Dedifferentiated amniotic fluid mesenchymal stem cell (primary cell): ENCODE measurements around the gene BANK1.
A peak's percentile ranks its signal among the peaks of the same experiment; 100 is the strongest.

Experiments
- DNase-seq: peaks from one replicate; pipeline ENCODE4 v3.0.0-alpha.2; 2016; ENCODE audit errors: extremely low spot score

BANK1 gene

GRCh38 chr4:102027961-102028360 lies 237.4 kb downstream of the BANK1 start:
- no peak for DNase-seq

DNA sequence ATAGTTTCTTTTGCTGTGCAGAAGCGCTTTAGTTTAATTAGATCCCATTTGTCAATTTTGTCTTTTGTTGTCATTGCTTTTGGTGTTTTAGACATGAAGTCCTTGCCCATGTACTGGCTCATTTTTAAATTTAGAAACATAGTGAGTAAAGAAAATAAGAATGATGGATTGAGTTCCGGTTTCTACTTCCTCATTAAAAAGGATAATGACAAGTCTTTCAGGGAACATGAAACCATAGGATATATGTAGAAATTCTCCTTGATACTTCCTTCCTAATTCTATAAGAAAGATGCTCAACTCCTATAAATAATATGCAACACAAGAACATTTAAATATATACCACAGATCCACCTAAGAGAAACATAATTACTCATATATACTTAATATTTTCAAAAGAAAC lies 240.9 kb downstream of the BANK1 start:
- DNase-seq, result no peak

- no peak for DNase-seq
These were observed 245.5 kb downstream of the BANK1 start for GRCh38 chr4:102036016-102036415.

DNA sequence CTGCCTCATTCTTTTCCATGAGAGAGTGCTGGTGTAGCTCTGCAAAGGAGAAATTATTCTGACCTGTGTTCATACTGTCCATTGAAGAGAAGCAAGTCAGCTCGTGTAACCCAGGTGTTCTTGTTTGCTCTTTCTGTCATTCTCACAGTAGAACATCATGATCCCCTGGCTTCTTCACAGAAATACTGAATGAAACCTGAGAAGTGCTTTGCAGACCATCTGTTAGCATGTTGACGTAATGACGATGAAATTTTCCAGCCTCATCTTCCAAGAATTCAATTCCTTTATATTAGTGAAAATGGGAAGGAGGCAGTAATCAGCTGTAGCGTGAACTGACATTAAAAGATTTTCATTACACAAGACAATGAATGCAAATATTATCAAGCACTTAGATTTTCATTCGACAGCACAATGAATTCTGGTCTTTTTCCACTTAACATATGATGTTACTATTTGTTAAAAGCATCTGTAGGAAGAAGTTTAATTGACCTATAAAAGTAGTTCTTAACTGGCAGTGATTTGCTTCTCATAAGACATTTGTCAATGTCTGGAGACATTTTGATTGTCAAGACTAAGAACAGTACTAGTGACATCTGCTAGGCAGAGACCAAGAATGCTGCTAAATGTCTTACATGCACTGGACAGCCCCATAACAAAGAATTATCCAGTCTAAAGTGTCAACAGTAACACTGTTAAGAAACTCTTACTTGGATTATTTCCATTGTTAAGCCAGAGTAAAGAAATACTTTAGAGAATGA lies 246.3 kb downstream of the BANK1 start:
- DNase-seq, result peak; percentile 60

- DNase-seq, result no peak
These were observed 247.0 kb downstream of the BANK1 start for GRCh38 chr4:102037566-102037965.

GRCh38 chr4:102042871-102043802 lies 252.6 kb downstream of the BANK1 start:
- DNase-seq, result no peak

DNA sequence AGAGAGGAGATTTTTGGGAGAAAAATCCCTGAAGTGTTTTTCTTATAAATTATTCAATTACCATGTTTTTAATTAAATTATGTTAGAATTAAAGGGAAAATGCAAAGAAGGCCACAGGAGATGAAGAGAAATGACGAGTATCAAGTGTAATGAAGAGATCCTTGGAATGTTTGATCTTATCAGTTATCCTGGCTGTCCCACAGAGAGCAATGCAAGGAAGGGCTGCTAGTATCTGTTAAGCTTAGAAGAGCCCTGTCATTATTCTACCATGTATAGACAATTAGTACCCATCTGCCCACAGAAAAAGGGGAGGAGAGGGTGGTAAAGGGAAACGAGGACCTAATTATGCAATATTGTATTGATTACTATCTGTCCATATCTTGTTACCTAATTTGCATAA lies 257.1 kb downstream of the BANK1 start:
- DNase-seq, result no peak

- no peak for DNase-seq
These were observed 265.3 kb downstream of the BANK1 start for GRCh38 chr4:102055805-102056204.

GRCh38 chr4:102057122-102057521 lies 266.6 kb downstream of the BANK1 start:
- no peak for DNase-seq

- no peak for DNase-seq
These were observed 270.6 kb downstream of the BANK1 start for GRCh38 chr4:102061133-102061532.

DNA sequence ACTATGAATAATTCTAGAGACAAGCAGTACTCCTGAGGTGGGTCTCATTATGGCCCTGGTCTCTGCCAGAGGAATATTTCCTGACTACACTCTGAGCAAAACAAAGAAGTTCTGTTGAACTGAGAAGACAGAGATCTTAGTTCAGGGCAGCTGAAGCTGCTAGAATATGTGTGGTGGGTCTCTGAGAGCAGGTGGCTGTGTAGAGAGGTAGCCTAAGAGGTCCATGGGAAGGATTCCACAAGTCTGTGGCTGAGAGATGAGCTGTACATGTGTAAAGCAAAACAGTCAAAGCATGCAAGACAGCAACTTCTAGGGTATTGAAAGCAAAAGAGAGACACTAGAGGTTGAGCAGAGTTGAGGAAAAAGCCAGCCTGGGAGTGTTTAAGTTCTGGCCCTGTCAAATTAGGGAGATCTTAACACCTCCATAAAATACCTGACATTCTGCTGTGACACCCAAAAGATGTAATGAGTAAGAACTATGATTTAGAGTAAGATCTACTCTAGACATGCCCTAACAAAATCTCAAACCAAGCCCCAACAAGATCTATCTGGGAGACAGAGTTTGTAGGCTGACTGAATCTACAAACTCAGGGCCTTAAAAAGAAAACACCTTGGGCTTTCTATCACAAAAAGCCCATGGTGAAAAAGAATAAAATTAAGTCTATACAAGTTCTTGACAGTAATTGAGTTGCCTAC lies 274.4 kb downstream of the BANK1 start:
- no peak for DNase-seq

DNA sequence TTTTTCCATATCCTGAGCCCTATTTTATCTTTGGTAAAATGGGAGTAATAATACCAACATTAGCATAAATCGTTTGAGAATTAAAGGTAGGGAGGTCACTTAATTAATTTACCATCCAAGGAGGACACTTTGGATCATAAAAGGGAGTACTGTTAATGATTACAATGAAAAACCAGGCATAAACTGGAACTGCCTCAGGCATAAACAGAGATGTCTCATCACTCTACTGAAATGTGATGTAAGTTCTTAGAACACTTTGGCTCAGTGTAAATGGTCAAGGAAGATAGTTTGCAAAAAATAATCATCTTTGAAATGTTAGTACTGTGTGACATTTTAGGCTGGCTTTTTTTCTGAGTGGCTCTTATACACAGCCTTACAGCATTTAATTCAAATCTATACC lies 286.1 kb downstream of the BANK1 start:
- peak; percentile 31 for DNase-seq

- no peak for DNase-seq
These were observed 289.7 kb downstream of the BANK1 start for GRCh38 chr4:102080184-102080583.

GRCh38 chr4:102089850-102090621 lies 299.5 kb downstream of the BANK1 start:
- DNase-seq, result no peak

DNA sequence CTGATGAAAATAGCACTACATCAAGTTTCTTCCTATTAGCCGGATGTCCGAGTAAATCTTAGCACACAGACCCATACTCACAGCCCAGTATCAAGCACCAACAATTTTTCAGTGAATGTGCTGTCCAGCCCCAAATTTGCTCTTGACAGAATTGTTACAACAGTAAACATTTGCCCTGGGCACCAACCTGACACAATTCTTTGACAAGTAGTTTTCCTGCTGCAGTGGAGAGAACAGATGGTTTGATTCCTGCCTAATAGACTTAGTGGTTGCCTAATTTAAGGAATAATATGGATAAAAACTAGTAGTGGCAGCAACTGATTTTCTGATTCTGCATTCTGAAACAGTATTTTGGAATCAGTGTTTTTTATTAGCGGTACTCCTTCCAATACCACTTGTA lies 301.1 kb downstream of the BANK1 start:
- no peak for DNase-seq

GRCh38 chr4:102094481-102094880 lies 304.0 kb downstream of the BANK1 start:
- no peak for DNase-seq

DNA sequence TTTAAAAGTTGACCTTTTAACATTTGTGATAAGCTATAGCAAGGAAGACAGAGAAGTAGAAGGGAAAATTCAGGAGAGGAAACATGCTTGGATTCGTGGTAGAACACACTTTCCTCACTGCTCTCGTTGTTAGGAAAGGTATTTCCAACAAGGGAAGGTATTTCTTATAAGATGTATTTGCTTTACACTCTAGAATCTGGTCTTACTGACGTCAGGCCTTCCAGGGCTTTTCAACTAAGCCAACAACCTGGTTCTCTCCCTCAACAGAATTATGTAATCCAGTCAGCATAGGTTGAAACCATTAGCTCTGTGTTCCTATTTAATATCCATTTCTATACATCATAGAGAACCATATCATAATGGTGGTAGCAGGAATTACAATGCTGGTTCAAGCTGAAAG lies 312.8 kb downstream of the BANK1 start:
- no peak for DNase-seq

- DNase-seq, result no peak
These were observed 313.7 kb downstream of the BANK1 start for GRCh38 chr4:102104278-102104677.

DNA sequence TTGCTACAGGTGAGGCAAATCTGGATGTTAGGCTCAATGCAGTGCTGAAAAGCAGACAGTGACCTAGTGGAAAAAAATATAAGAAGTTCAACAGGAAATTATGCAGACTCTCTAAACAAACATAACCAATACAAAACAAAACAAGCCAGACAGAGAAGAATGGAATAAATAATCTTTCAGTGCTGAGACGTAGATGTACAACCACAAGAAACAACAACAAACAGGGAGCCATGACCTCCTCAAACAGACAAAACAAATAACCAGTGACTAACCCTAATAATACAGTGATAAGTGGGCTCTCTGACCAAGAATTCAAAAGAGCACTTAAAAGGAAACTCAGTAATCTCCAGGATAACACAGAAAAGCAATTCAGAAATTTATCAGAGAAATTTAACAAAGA lies 315.5 kb downstream of the BANK1 start:
- DNase-seq, result no peak

GRCh38 chr4:102114118-102114630 lies 323.6 kb downstream of the BANK1 start:
- no peak for DNase-seq

DNA sequence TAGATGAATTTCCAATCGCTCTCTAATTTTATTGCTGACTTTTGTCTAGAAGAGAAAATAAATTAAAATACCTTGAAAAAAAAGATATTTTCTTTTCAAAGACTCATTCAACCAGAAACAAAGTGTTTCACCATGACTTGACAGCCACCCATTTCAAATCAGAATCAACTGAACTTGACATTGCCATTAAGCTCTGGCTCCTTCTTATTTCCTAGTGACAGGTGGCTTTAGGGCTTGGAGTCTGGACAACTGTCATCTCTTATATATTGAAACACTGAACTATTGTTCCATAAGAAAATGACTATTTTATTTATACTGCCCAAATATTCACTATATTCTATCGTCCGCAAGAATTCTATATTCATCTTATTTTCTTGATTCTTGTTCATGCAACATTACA lies 325.6 kb downstream of the BANK1 start:
- no peak for DNase-seq
